Bronchial smooth muscle cell (primary cell): ENCODE data around the gene OR2AT4. TPM values are rescaled to one million over a fixed set of nuclear protein-coding genes. Genes with fewer than 3 reads are reported as not detected.

Source experiments
- total RNA-seq: library from RNA; depleted of rRNA; stranded (reverse); fragments of >200 nt; gene quantifications from 2 replicates; pipeline ENCODE4 v1.2.1, GENCODE V29; 2014

OR2AT4 gene
- not detected in 2 replicates for total RNA-seq

GRCh38 chr11:75096456-75097172 lies at the start of gene OR2AT4:
Gene OR2AT4, minus strand, starts transcription at chr11:75096876.

Other genes starting within 250 kb of the OR2AT4 start
- 5.3 and 11.7 TPM in 2 replicates for gene XRRA1, start 147.8 kb downstream of the OR2AT4 start, total RNA-seq
- 24.0 and 42.8 TPM in 2 replicates for gene SPCS2, start 147.6 kb downstream of the OR2AT4 start, total RNA-seq
- gene NEU3, start 107.9 kb downstream of the OR2AT4 start, total RNA-seq = 4.4 and 5.0 TPM in 2 replicates
- not detected in 2 replicates for gene SLCO2B1, start 54.2 kb upstream of the OR2AT4 start, total RNA-seq
- gene TPBGL, start 143.9 kb upstream of the OR2AT4 start, total RNA-seq = not detected in 2 replicates